HEK293T (cell line): ENCODE results near the gene KIF27.

Experiments
- ELF4 ChIP-seq: fragments of 450-650 bp; IDR thresholded peaks from 2 replicates; pipeline ENCODE4 v1.6.1; 2017; ENCODE audit warnings: antibody characterized with exemption
- FOXA1 ChIP-seq: fragments of 450-650 bp; IDR thresholded peaks from 2 replicates; pipeline ENCODE4 v1.6.1; 2016; ENCODE audit warnings: mild to moderate bottlenecking
- FOXK2 ChIP-seq: fragments of 450-650 bp; IDR thresholded peaks from 2 replicates; pipeline ENCODE4 v1.6.1; 2016; ENCODE audit warnings: mild to moderate bottlenecking
- FOXM1 ChIP-seq: fragments of 450-650 bp; IDR thresholded peaks from 2 replicates; pipeline ENCODE4 v1.6.1; 2017; ENCODE audit warnings: mild to moderate bottlenecking, borderline replicate concordance
- HDGF ChIP-seq: fragments of 450-650 bp; IDR thresholded peaks from 2 replicates; pipeline ENCODE4 v1.6.1; 2017; ENCODE audit warnings: antibody characterized with exemption, borderline replicate concordance
- L3MBTL2 ChIP-seq: fragments of 450-650 bp; conservative IDR thresholded peaks from 2 replicates; pipeline ENCODE4 v1.6.1; 2016; ENCODE audit warnings: mild to moderate bottlenecking
- SP1 ChIP-seq: fragments of 450-650 bp; IDR thresholded peaks from 2 replicates; pipeline ENCODE4 v1.6.1; 2017
- SUZ12 ChIP-seq: fragments of 450-650 bp; IDR thresholded peaks from 2 replicates; pipeline ENCODE4 v1.6.1; 2016; ENCODE audit warnings: mild to moderate bottlenecking
- TARDBP ChIP-seq: fragments of 450-650 bp; IDR thresholded peaks from 2 replicates; pipeline ENCODE4 v1.6.1; 2016
- ZNF384 ChIP-seq: fragments of 450-650 bp; IDR thresholded peaks from 2 replicates; pipeline ENCODE4 v1.6.1; 2016

GRCh38 chr9:83959061-83959460, 37.8 kb upstream of the KIF27 start:
- TF ChIP-seq FOXM1 (no peak), TARDBP (no peak), FOXK2 (no peak), HDGF (no peak), SP1 (no peak), FOXA1 (no peak), ZNF384 (peak; percentile 72), SUZ12 (no peak), ELF4 (no peak), L3MBTL2 (no peak)
